CD4-positive, CD25-positive, alpha-beta regulatory T cell (primary cell): ENCODE measurements around the gene LRRC14B. TPM values are rescaled to one million over a fixed set of nuclear protein-coding genes. Genes with fewer than 3 reads are reported as not detected.
A peak's percentile ranks its signal among the peaks of the same experiment; 100 is the strongest.

Experiments
- ATAC-seq, 2 donors: fragments of 150-1000 bp; cut with Tn5 transposase; one replicate each; pipeline ENCODE4 v1.10.0; 2021; ENCODE audit warnings: low read depth in 2 of 2, moderate number of reproducible peaks in 2 of 2, moderate library complexity in 1 of 2
- DNase-seq, 3 donors: peaks; one replicate each; pipeline versions ENCODE4 v3.0.0 to v3.0.0-alpha.2; 2012 to 2022; ENCODE audit warnings: mixed read lengths in 1 of 3
- H3K27ac ChIP-seq: one replicate; pipeline ENCODE4 v1.7.0; 2013; ENCODE audit warnings: mild to moderate bottlenecking, low read length; ENCODE audit not compliant: insufficient read depth, poor library complexity, severe bottlenecking
- H3K27me3 ChIP-seq: one replicate; pipeline ENCODE4 v1.7.0; 2013; ENCODE audit warnings: low read length; ENCODE audit not compliant: control insufficient read depth, insufficient read depth
- H3K36me3 ChIP-seq: one replicate; pipeline ENCODE4 v1.7.0; 2013; ENCODE audit warnings: mild to moderate bottlenecking, low read length, moderate library complexity; ENCODE audit not compliant: control insufficient read depth, insufficient read depth
- H3K4me1 ChIP-seq: 2 replicates; pipeline ENCODE4 v1.7.0; 2013; ENCODE audit warnings: mild to moderate bottlenecking, low read length; ENCODE audit not compliant: insufficient read depth, control insufficient read depth, poor library complexity, severe bottlenecking
- H3K4me3 ChIP-seq: one replicate; pipeline ENCODE4 v1.7.0; 2013; ENCODE audit warnings: low read depth, mild to moderate bottlenecking, low read length, moderate library complexity
- H3K9me3 ChIP-seq, 2 experiments: 1 replicate in 1 of 2; 2 replicates in 1 of 2; pipeline ENCODE4 v1.7.0; 2013; ENCODE audit warnings: low read length in 2 of 2, mild to moderate bottlenecking in 1 of 2, moderate library complexity in 1 of 2; ENCODE audit not compliant: control insufficient read depth in 2 of 2
- H3K27ac Mint-ChIP-seq, 3 donors: one replicate each; pipeline ENCODE4 v1.8.0; 2020 to 2022; ENCODE audit warnings: mild to moderate bottlenecking in 3 of 3, mixed read lengths in 3 of 3, moderate library complexity in 2 of 3
- H3K27me3 Mint-ChIP-seq: one replicate; pipeline ENCODE4 v1.8.0; 2022; ENCODE audit warnings: mild to moderate bottlenecking, mixed read lengths
- H3K36me3 Mint-ChIP-seq: one replicate; pipeline ENCODE4 v1.8.0; 2020; ENCODE audit warnings: mixed read lengths
- H3K4me1 Mint-ChIP-seq, 4 donors: one replicate each; pipeline ENCODE4 v1.8.0; 2020 to 2022; ENCODE audit warnings: mixed read lengths in 4 of 4, mild to moderate bottlenecking in 1 of 4
- H3K4me3 Mint-ChIP-seq, 4 donors: one replicate each; pipeline ENCODE4 v1.8.0; 2020 to 2022; ENCODE audit warnings: mild to moderate bottlenecking in 4 of 4, mixed read lengths in 4 of 4, moderate library complexity in 3 of 4
- H3K9me3 Mint-ChIP-seq, 7 donors: one replicate each; pipeline ENCODE4 v1.8.0; 2020 to 2022; ENCODE audit warnings: mixed read lengths in 7 of 7, mild to moderate bottlenecking in 3 of 7, moderate library complexity in 2 of 7
- polyA plus RNA-seq, 4 donors: library from polyadenylated mRNA; unstranded; fragments of 300-500 nt; fragmentation: Illumina TruSeq; gene quantifications; one replicate each; pipeline ENCODE4 v1.2.3, GENCODE V29; 2021
- total RNA-seq: library from RNA; stranded (reverse); gene quantifications from one replicate; pipeline ENCODE4 v1.2.3, GENCODE V29; 2022

Gene LRRC14B
- total and polyA plus RNA-seq, 5 donors from 2014 or later, result not detected

DNA sequence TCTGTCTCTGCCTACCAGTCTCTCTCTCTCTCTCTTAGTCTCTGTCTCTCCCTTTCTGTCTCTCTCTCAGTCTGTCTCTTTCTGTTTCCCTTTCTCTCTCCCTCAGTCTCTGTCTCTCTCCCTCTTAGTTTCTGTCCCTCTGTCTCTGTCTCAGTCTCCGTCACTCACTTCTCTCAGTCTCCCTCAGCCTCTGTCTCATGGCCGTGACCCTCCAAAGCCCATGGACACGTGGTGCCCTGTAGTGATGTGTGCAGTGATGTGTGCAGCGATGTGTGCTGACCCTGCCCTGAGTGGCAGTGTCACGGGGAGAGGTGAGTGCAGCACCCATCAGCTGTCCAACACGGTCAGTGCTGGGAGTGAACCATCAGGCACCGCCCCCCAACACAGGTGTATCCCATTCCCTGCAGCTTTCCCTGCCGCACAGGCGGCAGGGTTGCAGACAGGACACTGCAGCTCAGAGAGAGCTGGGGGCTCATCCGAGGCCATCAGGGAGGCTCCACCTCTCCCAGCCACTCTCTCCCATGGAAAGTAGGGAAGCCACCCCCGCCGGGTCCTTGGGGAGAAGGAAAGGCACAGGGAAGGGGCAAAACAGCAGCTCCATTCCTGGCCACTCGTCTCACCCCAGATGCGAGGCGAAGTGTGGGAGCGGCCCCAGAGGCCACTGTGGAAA lies 794 bp upstream of the LRRC14B start:
- no peak for ATAC-seq
- Mint-ChIP-seq H3K4me3 (peak overlapping the region in 1 of 4 donors; percentile 43), H3K4me1 (peaks cover 0 to 8% (median 5%) of the 10 kb centered on the region in 4 donors), H3K27ac (peak overlapping the region in 1 of 3 donors; percentile 47), H3K27me3 (no peaks in the 10 kb centered on the region), H3K9me3 (no peaks in the 10 kb centered on the region), H3K36me3 (no peaks in the 10 kb centered on the region)
- H3K27ac ChIP-seq, result no peak overlapping the region
- H3K9me3 ChIP-seq, result no peaks in the 10 kb centered on the region
- H3K36me3 ChIP-seq, result no peaks in the 10 kb centered on the region
- DNase-seq, result no peak
- H3K4me1 ChIP-seq, result peaks cover 9% of the 10 kb centered on the region
- H3K27me3 ChIP-seq, result no peaks in the 10 kb centered on the region
- no peak overlapping the region for H3K4me3 ChIP-seq

DNA sequence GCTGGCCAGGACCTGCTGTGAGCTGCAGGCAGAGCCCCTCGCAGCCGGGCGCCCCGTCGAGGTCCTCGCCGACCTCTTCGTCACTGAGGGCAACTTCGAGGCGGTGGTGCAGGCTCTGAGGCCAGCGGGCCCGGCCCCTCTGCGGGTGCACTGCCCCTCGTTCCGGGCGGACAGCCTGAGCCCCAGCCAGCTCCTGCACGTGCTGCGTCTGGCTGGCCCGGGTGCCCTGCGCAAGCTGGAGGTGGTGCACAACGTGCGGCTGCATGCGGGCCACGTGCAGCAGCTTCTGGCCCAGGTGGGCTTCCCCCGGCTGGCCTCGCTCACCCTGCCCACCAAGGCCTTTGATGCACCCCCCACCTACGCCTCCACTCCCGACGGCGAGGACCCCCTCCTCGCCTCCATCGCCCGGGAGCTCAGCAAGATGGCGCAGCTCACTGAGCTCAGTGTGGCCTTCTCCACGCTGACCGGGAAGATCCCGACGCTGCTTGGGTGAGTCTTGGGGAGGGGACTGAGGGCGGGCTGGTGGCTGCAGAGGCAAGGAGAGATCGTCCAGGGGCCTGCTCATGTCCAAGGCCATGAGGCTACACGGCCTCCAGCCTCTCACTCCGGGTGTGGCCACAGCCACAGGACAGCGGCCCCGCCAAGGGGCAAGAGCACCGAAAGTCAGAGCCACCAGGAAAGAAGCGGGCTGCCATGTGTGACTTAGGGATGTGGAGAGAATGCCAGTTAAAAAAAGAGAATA lies 825 bp downstream of the LRRC14B start:
- H3K4me1 Mint-ChIP-seq, result peaks cover 0 to 8% (median 5%) of the 10 kb centered on the region in 4 donors
- Histone ChIP-seq H3K36me3 (no peaks in the 10 kb centered on the region), H3K9me3 (no peaks in the 10 kb centered on the region), H3K4me1 (peaks cover 9% of the 10 kb centered on the region), H3K27ac (no peak overlapping the region), H3K4me3 (no peak overlapping the region), H3K27me3 (no peaks in the 10 kb centered on the region)
- H3K36me3 Mint-ChIP-seq, result no peaks in the 10 kb centered on the region
- DNase-seq, result no peak
- no peak overlapping the region for H3K4me3 Mint-ChIP-seq
- H3K9me3 Mint-ChIP-seq, result no peaks in the 10 kb centered on the region
- no peaks in the 10 kb centered on the region for H3K27me3 Mint-ChIP-seq
- no peak for ATAC-seq
- no peak overlapping the region for H3K27ac Mint-ChIP-seq

- H3K4me1 ChIP-seq, result peaks cover 9% of the 10 kb centered on the region
- peaks cover 0 to 8% (median 5%) of the 10 kb centered on the region in 4 donors for H3K4me1 Mint-ChIP-seq
- H3K4me3 Mint-ChIP-seq, result no peak overlapping the region
- H3K27me3 ChIP-seq, result no peaks in the 10 kb centered on the region
- no peaks in the 10 kb centered on the region for H3K9me3 ChIP-seq
- ATAC-seq (no peak), DNase-seq (no peak)
- no peaks in the 10 kb centered on the region for H3K36me3 ChIP-seq
- no peaks in the 10 kb centered on the region for H3K9me3 Mint-ChIP-seq
- no peaks in the 10 kb centered on the region for H3K36me3 Mint-ChIP-seq
- H3K27ac ChIP-seq, result no peak overlapping the region
- no peak overlapping the region for H3K4me3 ChIP-seq
- H3K27ac Mint-ChIP-seq, result no peak overlapping the region
- no peaks in the 10 kb centered on the region for H3K27me3 Mint-ChIP-seq
Measured at GRCh38 chr5:192691-192969, 1.3 kb downstream of the LRRC14B start.

- Mint-ChIP-seq H3K36me3 (no peaks in the 10 kb centered on the region), H3K4me1 (peaks cover 0 to 8% (median 5%) of the 10 kb centered on the region in 4 donors), H3K4me3 (no peak overlapping the region), H3K27ac (no peak overlapping the region), H3K27me3 (no peaks in the 10 kb centered on the region), H3K9me3 (no peaks in the 10 kb centered on the region)
- DNase-seq (no peak), ATAC-seq (no peak)
- H3K27ac ChIP-seq, result no peak overlapping the region
- H3K4me3 ChIP-seq, result no peak overlapping the region
- no peaks in the 10 kb centered on the region for H3K9me3 ChIP-seq
- no peaks in the 10 kb centered on the region for H3K27me3 ChIP-seq
- H3K4me1 ChIP-seq, result peaks cover 7% of the 10 kb centered on the region
- no peaks in the 10 kb centered on the region for H3K36me3 ChIP-seq
Measured at GRCh38 chr5:192970-193831, 1.9 kb downstream of the LRRC14B start.

DNA sequence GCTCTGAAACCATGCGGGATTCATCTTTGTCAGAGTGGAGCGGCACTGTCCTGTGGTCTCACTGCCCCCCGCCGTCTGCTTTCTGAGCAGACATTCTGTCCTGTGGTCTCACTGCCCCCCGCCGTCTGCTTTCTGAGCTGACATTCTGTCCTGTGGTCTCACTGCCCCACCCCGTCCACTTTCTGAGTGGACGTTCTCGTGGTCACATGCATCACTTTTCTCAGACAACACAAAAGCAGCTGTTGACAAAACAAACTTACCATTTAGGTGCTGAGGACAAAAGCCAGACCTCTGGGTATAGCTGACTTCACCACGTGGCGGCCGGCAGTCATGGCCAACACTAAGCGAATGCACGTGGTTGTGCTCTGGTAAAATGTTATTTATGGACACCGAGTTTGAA lies 2.8 kb downstream of the LRRC14B start:
- Mint-ChIP-seq H3K27ac (no peak overlapping the region), H3K4me3 (no peak overlapping the region), H3K9me3 (no peaks in the 10 kb centered on the region), H3K4me1 (no peaks in the 10 kb centered on the region), H3K36me3 (no peaks in the 10 kb centered on the region), H3K27me3 (no peaks in the 10 kb centered on the region)
- H3K4me3 ChIP-seq, result no peak overlapping the region
- H3K4me1 ChIP-seq, result no peaks in the 10 kb centered on the region
- H3K36me3 ChIP-seq, result no peaks in the 10 kb centered on the region
- DNase-seq (no peak), ATAC-seq (no peak)
- no peak overlapping the region for H3K27ac ChIP-seq
- no peaks in the 10 kb centered on the region for H3K9me3 ChIP-seq
- H3K27me3 ChIP-seq, result no peaks in the 10 kb centered on the region

DNA sequence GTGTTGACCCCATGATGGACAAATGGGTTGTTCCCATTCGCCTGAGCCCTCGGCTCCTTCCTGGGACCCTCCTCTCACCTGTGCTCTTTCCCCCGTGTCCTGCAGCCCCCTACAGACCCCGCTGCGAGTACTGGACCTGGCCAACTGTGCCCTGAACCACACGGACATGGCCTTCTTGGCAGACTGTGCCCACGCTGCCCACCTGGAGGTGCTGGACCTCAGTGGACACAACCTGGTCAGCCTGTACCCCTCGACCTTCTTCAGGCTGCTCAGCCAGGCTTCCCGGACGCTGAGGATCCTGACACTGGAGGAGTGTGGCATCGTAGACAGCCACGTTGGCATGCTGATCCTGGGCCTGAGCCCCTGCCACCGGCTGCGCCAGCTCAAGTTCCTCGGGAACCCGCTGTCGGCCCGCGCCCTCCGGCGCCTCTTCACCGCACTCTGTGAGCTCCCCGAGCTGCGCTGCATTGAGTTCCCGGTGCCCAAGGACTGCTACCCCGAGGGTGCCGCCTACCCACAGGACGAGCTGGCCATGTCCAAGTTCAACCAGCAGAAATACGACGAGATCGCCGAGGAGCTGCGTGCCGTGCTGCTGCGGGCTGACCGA lies 3.4 kb downstream of the LRRC14B start:
- Histone ChIP-seq H3K27me3 (no peaks in the 10 kb centered on the region), H3K36me3 (no peaks in the 10 kb centered on the region), H3K4me1 (no peaks in the 10 kb centered on the region), H3K9me3 (no peaks in the 10 kb centered on the region), H3K27ac (no peak overlapping the region), H3K4me3 (no peak overlapping the region)
- Mint-ChIP-seq H3K27me3 (no peaks in the 10 kb centered on the region), H3K27ac (no peak overlapping the region), H3K9me3 (no peaks in the 10 kb centered on the region), H3K4me1 (no peaks in the 10 kb centered on the region), H3K36me3 (no peaks in the 10 kb centered on the region), H3K4me3 (no peak overlapping the region)
- DNase-seq (no peak), ATAC-seq (no peak)

DNA sequence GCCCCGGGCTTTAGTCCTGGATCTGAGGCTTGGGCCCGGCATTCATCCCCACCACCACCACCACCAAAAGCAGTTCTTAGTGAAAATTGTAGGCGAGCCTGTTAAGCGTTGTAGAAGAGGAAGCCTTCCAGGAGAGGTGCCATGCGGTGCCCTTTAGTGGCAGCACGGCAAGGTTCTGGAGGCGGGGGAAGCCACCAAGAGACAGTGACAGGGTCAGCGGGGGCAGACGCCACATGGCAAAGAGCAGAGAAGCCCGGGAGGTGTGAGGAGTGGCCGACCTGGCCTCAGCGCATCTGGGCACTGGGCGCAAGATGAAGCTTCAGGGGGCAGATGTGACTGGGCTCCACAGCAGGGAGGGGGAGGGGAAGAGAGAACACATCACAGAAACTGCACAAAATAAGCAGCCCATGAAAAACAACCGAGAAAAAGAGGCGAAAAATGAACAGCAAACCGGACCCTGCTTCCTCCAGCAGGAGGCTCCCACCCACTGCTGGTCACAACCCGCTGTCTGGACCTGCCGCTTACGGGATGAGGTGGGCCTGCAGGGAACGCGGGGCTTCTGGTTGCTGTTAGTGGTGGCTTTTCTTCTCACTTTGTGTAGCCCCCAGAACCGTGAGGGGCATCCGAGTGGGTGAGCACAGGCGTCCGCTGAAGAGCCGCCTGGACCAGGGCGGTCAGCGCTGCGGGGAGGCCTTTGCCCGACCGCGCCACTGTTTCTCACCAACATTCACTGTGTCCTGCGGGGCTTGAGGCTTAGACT lies 4.3 kb downstream of the LRRC14B start:
- no peak for DNase-seq

More for the DNA sequence above, 4.3 kb downstream of the LRRC14B start:
- no peak overlapping the region for H3K4me3 Mint-ChIP-seq
- no peaks in the 10 kb centered on the region for H3K36me3 Mint-ChIP-seq
- no peaks in the 10 kb centered on the region for H3K27me3 ChIP-seq
- no peaks in the 10 kb centered on the region for H3K4me1 ChIP-seq
- no peak overlapping the region for H3K4me3 ChIP-seq
- no peak for ATAC-seq
- no peak overlapping the region for H3K27ac Mint-ChIP-seq
- no peaks in the 10 kb centered on the region for H3K27me3 Mint-ChIP-seq
- no peaks in the 10 kb centered on the region for H3K4me1 Mint-ChIP-seq
- no peaks in the 10 kb centered on the region for H3K9me3 Mint-ChIP-seq
- H3K27ac ChIP-seq, result no peak overlapping the region
- H3K36me3 ChIP-seq, result no peaks in the 10 kb centered on the region
- H3K9me3 ChIP-seq, result no peaks in the 10 kb centered on the region
